Endothelial cell of hepatic sinusoid (primary cell): ENCODE measurements around the gene PPP5C.
"Not testable (repeated sequence)": the region's sequence is repeated elsewhere in the genome, so short reads cannot be mapped to it uniquely, and the experiment has no call there.

Source experiments
- in situ Hi-C: cut with HindIII; loops from 2 replicates; pipeline ENCODE4 v1.10.0; 2017; ENCODE audit warnings: low sequenced_read_pairs

Gene PPP5C

GRCh38 chr19:46383846-46384245 lies 37.0 kb downstream of the PPP5C start:
- in situ Hi-C loops: no loop called here

GRCh38 chr19:46384396-46384795 lies 37.5 kb downstream of the PPP5C start:
- in situ Hi-C loops: no loop called here

GRCh38 chr19:46385636-46386035 lies 38.7 kb downstream of the PPP5C start:
- in situ Hi-C loops: no loop called here

GRCh38 chr19:46386151-46386550 lies 39.3 kb downstream of the PPP5C start:
- in situ Hi-C loops: no loop called here

- in situ Hi-C loops: no loop called here
Observed at GRCh38 chr19:46386996-46387712, 40.3 kb downstream of the PPP5C start.

GRCh38 chr19:46387713-46388130 lies 40.8 kb downstream of the PPP5C start:
- in situ Hi-C loops: no loop called here

- in situ Hi-C loops: no loop called here
Observed at GRCh38 chr19:46388311-46389095, 41.6 kb downstream of the PPP5C start.

GRCh38 chr19:46390121-46390858 lies 43.4 kb downstream of the PPP5C start:
- in situ Hi-C loops: no loop called here

- in situ Hi-C loops: no loop called here
Observed at GRCh38 chr19:46390866-46391265, 44.0 kb downstream of the PPP5C start.

GRCh38 chr19:46391296-46392251 lies 44.7 kb downstream of the PPP5C start:
- in situ Hi-C loops: no loop called here

GRCh38 chr19:46392252-46392801 lies 45.4 kb downstream of the PPP5C start:
- in situ Hi-C loops: no loop called here

- in situ Hi-C loops: no loop called here
Observed at GRCh38 chr19:46392837-46393236, 46.0 kb downstream of the PPP5C start.

- in situ Hi-C loops: no loop called here
Observed at GRCh38 chr19:46393456-46394401, 46.8 kb downstream of the PPP5C start.

- in situ Hi-C loops: no loop called here
Observed at GRCh38 chr19:46394402-46394797, 47.5 kb downstream of the PPP5C start.

- in situ Hi-C loops: not testable (repeated sequence)
Observed at GRCh38 chr19:46397801-46398479, 51.1 kb downstream of the PPP5C start.

- in situ Hi-C loops: loop anchor here (25.0 kb wide), 1 partner anchor 135 kb away; no protein-coding TSS in a partner anchor
Observed at GRCh38 chr19:46402725-46403124, 55.8 kb downstream of the PPP5C start.

GRCh38 chr19:46404055-46404752 lies 57.3 kb downstream of the PPP5C start:
- in situ Hi-C loops: loop anchor here (25.0 kb wide), 1 partner anchor 133 kb away; no protein-coding TSS in a partner anchor
